Measurements from ENCODE around the gene ZNF529. TPM values are rescaled to one million over a fixed set of nuclear protein-coding genes. Genes with fewer than 3 reads are reported as not detected.

Gene ZNF529
- total and polyA plus RNA-seq, 5 experiments from 2014 or later: 8.0 to 40.8 (median 10.6) TPM

- ATAC-seq (no peak), DNase-seq (no peak)
- peaks cover 0 to 44% (median 16%) of the 10 kb centered on the region in 9 donors for H3K9me3 Mint-ChIP-seq
- POLR2A ChIA-PET: interaction anchor here (0.9 to 2.7 kb wide), 8 partner anchors 19 to 600 kb away, joined by 3 to 19 read pairs (median 8); partner anchors contain the start of genes ZNF260, ZNF345, ZNF382 and ZNF461
- H3K27me3 Mint-ChIP-seq: no peaks in the 10 kb centered on the region
- H3K36me3 Mint-ChIP-seq: peaks cover 24 to 67% (median 59%) of the 10 kb centered on the region in 3 donors
- H3K27ac Mint-ChIP-seq: peak overlapping the region; percentile 96 to 100 (median 97)
- H3K4me3 Mint-ChIP-seq: peak overlapping the region; percentile 83 to 100 (median 94)
- peaks cover 30 to 52% (median 46%) of the 10 kb centered on the region in 4 donors for H3K4me1 Mint-ChIP-seq
Measured at GRCh38 chr19:36572593-36573019, 486 bp downstream of the ZNF529 start.

GRCh38 chr19:36564391-36564790, 8.7 kb downstream of the ZNF529 start:
- POLR2A ChIA-PET: interaction anchor here (1.9 kb wide), 1 partner anchor 9 kb away, joined by 5 read pairs; the partner anchor contains the start of gene ZNF529
- ATAC-seq (no peak), DNase-seq (no peak)
- peaks cover 0 to 100% (median 58%) of the 10 kb centered on the region in 9 donors for H3K9me3 Mint-ChIP-seq
- H3K27ac Mint-ChIP-seq: no peak overlapping the region
- peak overlapping the region in 1 of 10 donors; percentile 15 for H3K4me3 Mint-ChIP-seq
- peaks cover 71 to 97% (median 97%) of the 10 kb centered on the region in 3 donors for H3K36me3 Mint-ChIP-seq
- H3K27me3 Mint-ChIP-seq: no peaks in the 10 kb centered on the region
- peaks cover 6 to 24% (median 13%) of the 10 kb centered on the region in 4 donors for H3K4me1 Mint-ChIP-seq

- POLR2A ChIA-PET: no interaction called here
- Mint-ChIP-seq H3K27me3 (no peaks in the 10 kb centered on the region), H3K27ac (no peak overlapping the region), H3K4me3 (no peak overlapping the region), H3K36me3 (peaks cover 72 to 98% (median 87%) of the 10 kb centered on the region in 3 donors), H3K9me3 (peaks cover 37 to 100% (median 69%) of the 10 kb centered on the region in 9 donors), H3K4me1 (no peaks in the 10 kb centered on the region)
- no peak for ATAC-seq
- peak in 2 of 10 donors; percentile 5 to 7 for DNase-seq
Measured at GRCh38 chr19:36547001-36547732, 25.9 kb downstream of the ZNF529 start.

- peaks cover 19 to 32% (median 24%) of the 10 kb centered on the region in 4 donors for H3K4me1 Mint-ChIP-seq
- POLR2A ChIA-PET: interaction anchor here (1.0 to 3.0 kb wide), 11 partner anchors 15 to 788 kb away, joined by 3 to 32 read pairs (median 7); partner anchors contain the start of genes ZFP14, ZNF146, ZNF345 and ZNF382
- H3K9me3 Mint-ChIP-seq: peaks cover 0 to 77% (median 32%) of the 10 kb centered on the region in 9 donors
- H3K27me3 Mint-ChIP-seq: no peaks in the 10 kb centered on the region
- H3K27ac Mint-ChIP-seq: peak overlapping the region; percentile 93 to 99 (median 98)
- H3K36me3 Mint-ChIP-seq: peaks cover 28 to 66% (median 36%) of the 10 kb centered on the region in 3 donors
- no peak for DNase-seq
- peak overlapping the region; percentile 94 to 100 (median 98) for H3K4me3 Mint-ChIP-seq
- ATAC-seq: peak in 1 of 2 donors; percentile 15
Measured at GRCh38 chr19:36528921-36529518, 44.1 kb downstream of the ZNF529 start.

GRCh38 chr19:36528194-36528920, 44.7 kb downstream of the ZNF529 start, which contains the start of gene ZNF260:
Gene ZNF260 (minus strand): TSS chr19:36528271. CDS start chr19:36515238, 13,033 bp downstream.
- H3K4me1 Mint-ChIP-seq: peaks cover 19 to 32% (median 24%) of the 10 kb centered on the region in 4 donors
- peak within 1 kb of the TSS; percentile 93 to 99 (median 98) for H3K27ac Mint-ChIP-seq
- H3K9me3 Mint-ChIP-seq: peaks cover 0 to 76% (median 32%) of the 10 kb centered on the region in 9 donors
- peaks cover 32 to 65% (median 33%) of the 10 kb centered on the region in 3 donors for H3K36me3 Mint-ChIP-seq
- H3K27me3 Mint-ChIP-seq: no peaks in the 10 kb centered on the region
- POLR2A ChIA-PET: interaction anchor here (0.6 to 3.0 kb wide), 16 partner anchors 16 to 789 kb away, joined by 3 to 32 read pairs (median 6); partner anchors contain the start of genes CAPNS1, ZFP14, ZNF146 and ZNF345
- DNase-seq: peak; percentile 84 to 95 (median 90)
- peak within 1 kb of the TSS; percentile 94 to 100 (median 98) for H3K4me3 Mint-ChIP-seq
- peak; percentile 89 for ATAC-seq

GRCh38 chr19:36527873-36528193, 45.3 kb downstream of the ZNF529 start:
- Mint-ChIP-seq H3K27me3 (no peaks in the 10 kb centered on the region), H3K9me3 (peaks cover 0 to 77% (median 33%) of the 10 kb centered on the region in 9 donors), H3K4me1 (peaks cover 19 to 32% (median 26%) of the 10 kb centered on the region in 4 donors), H3K36me3 (peaks cover 32 to 67% (median 34%) of the 10 kb centered on the region in 3 donors), H3K27ac (peak overlapping the region; percentile 93 to 99 (median 98)), H3K4me3 (peak overlapping the region; percentile 94 to 100 (median 98))
- DNase-seq (no peak), ATAC-seq (no peak)
- POLR2A ChIA-PET: interaction anchor here (0.6 to 3.0 kb wide), 13 partner anchors 38 to 683 kb away, joined by 3 to 32 read pairs (median 7); partner anchors contain the start of genes CAPNS1, ZFP14, ZNF146 and ZNF345

GRCh38 chr19:36527341-36527740, 45.8 kb downstream of the ZNF529 start:
- POLR2A ChIA-PET: interaction anchor here (0.6 to 2.5 kb wide), 10 partner anchors 38 to 388 kb away, joined by 3 to 32 read pairs (median 6); partner anchors contain the start of genes CAPNS1, ZFP14, ZNF146 and ZNF345
- Mint-ChIP-seq H3K4me1 (peaks cover 19 to 34% (median 26%) of the 10 kb centered on the region in 4 donors), H3K27ac (peak overlapping the region in 3 of 10 donors; percentile 98 to 99 (median 99)), H3K27me3 (no peaks in the 10 kb centered on the region), H3K4me3 (peak overlapping the region; percentile 94 to 100 (median 98)), H3K36me3 (peaks cover 34 to 67% (median 38%) of the 10 kb centered on the region in 3 donors), H3K9me3 (peaks cover 0 to 77% (median 35%) of the 10 kb centered on the region in 9 donors)
- no peak for ATAC-seq
- DNase-seq: no peak

GRCh38 chr19:36526581-36526980, 46.5 kb downstream of the ZNF529 start:
- peaks cover 34 to 69% (median 39%) of the 10 kb centered on the region in 3 donors for H3K36me3 Mint-ChIP-seq
- peak overlapping the region in 4 of 10 donors; percentile 7 to 65 (median 28) for H3K27ac Mint-ChIP-seq
- H3K9me3 Mint-ChIP-seq: peaks cover 0 to 79% (median 35%) of the 10 kb centered on the region in 9 donors
- no peak for ATAC-seq
- H3K4me3 Mint-ChIP-seq: peak overlapping the region in 9 of 10 donors; percentile 33 to 100 (median 71)
- no peak for DNase-seq
- H3K27me3 Mint-ChIP-seq: no peaks in the 10 kb centered on the region
- POLR2A ChIA-PET: interaction anchor here (1.0 kb wide), 1 partner anchor 78 kb away, joined by 3 read pairs; the partner anchor contains the start of gene ZNF382
- peaks cover 19 to 34% (median 26%) of the 10 kb centered on the region in 4 donors for H3K4me1 Mint-ChIP-seq

GRCh38 chr19:36524617-36525016, 48.5 kb downstream of the ZNF529 start:
- ATAC-seq (no peak), DNase-seq (no peak)
- Mint-ChIP-seq H3K4me1 (peaks cover 19 to 34% (median 26%) of the 10 kb centered on the region in 4 donors), H3K4me3 (peak overlapping the region in 3 of 10 donors; percentile 10 to 42 (median 16)), H3K9me3 (peaks cover 0 to 84% (median 31%) of the 10 kb centered on the region in 9 donors), H3K27ac (no peak overlapping the region), H3K36me3 (peaks cover 34 to 76% (median 57%) of the 10 kb centered on the region in 3 donors), H3K27me3 (no peaks in the 10 kb centered on the region)
- POLR2A ChIA-PET: no interaction called here

GRCh38 chr19:36514012-36514612, 59.0 kb downstream of the ZNF529 start:
- DNase-seq: no peak
- Mint-ChIP-seq H3K9me3 (peaks cover 11 to 96% (median 55%) of the 10 kb centered on the region in 9 donors), H3K27me3 (no peaks in the 10 kb centered on the region), H3K27ac (no peak overlapping the region), H3K4me3 (no peak overlapping the region), H3K36me3 (peaks cover 47 to 75% (median 57%) of the 10 kb centered on the region in 3 donors), H3K4me1 (no peaks in the 10 kb centered on the region)
- no peak for ATAC-seq
- POLR2A ChIA-PET: no interaction called here

- Mint-ChIP-seq H3K9me3 (peaks cover 0 to 93% (median 22%) of the 10 kb centered on the region in 9 donors), H3K4me3 (no peak overlapping the region), H3K27ac (no peak overlapping the region), H3K36me3 (peaks cover under 1 to 31% (median 24%) of the 10 kb centered on the region in 3 donors), H3K27me3 (no peaks in the 10 kb centered on the region), H3K4me1 (no peaks in the 10 kb centered on the region)
- POLR2A ChIA-PET: interaction anchor here (0.7 kb wide), 1 partner anchor 200 kb away, joined by 4 read pairs; no protein-coding TSS in a partner anchor
- ATAC-seq (no peak), DNase-seq (no peak)
Measured at GRCh38 chr19:36508325-36508724, 64.8 kb downstream of the ZNF529 start.
